GM23338 (cell line): ENCODE data around the gene UBQLNL. TPM values are rescaled to one million over a fixed set of nuclear protein-coding genes. Genes with fewer than 3 reads are reported as not detected.

Source experiments
- ATAC-seq: fragments of 200-7000 bp; cut with Tn5 transposase; 3 replicates; pipeline ENCODE4 v1.9.1; 2020
- DNase-seq: peaks from one replicate; pipeline ENCODE4 v3.0.0-alpha.2; 2015; ENCODE audit warnings: low spot score
- H2AFZ ChIP-seq: fragments of 200-600 bp; sonication (generic); 2 replicates; pipeline ENCODE4 v1.8.0; 2016; ENCODE audit warnings: antibody characterized with exemption, mild to moderate bottlenecking, moderate library complexity
- H3F3A ChIP-seq: fragments of 200-600 bp; sonication (generic); replicated peaks from 2 replicates; pipeline ENCODE4 v1.8.0; 2017; ENCODE audit warnings: antibody characterized with exemption, mixed run types, low read depth
- H3K27ac ChIP-seq: fragments of 200-600 bp; sonication (generic); 2 replicates; pipeline ENCODE4 v1.6.1; 2016; ENCODE audit warnings: low read depth
- H3K27me3 ChIP-seq: fragments of 200-600 bp; sonication (generic); 2 replicates; pipeline ENCODE4 v1.8.0; 2016; ENCODE audit warnings: mild to moderate bottlenecking, mixed run types, moderate library complexity; ENCODE audit not compliant: insufficient read depth
- H3K36me3 ChIP-seq: fragments of 200-600 bp; sonication (generic); 2 replicates; pipeline ENCODE4 v1.8.0; 2016; ENCODE audit warnings: mild to moderate bottlenecking; ENCODE audit not compliant: insufficient read depth
- H3K4me1 ChIP-seq: fragments of 200-600 bp; sonication (generic); 2 replicates; pipeline ENCODE4 v1.8.0; 2016; ENCODE audit warnings: mild to moderate bottlenecking, moderate library complexity; ENCODE audit not compliant: insufficient read depth
- H3K4me2 ChIP-seq: fragments of 200-600 bp; sonication (generic); 2 replicates; pipeline ENCODE4 v1.7.1; 2017; ENCODE audit warnings: mixed run types
- H3K4me3 ChIP-seq: fragments of 200-600 bp; sonication (generic); 2 replicates; pipeline ENCODE4 v1.6.1; 2016; ENCODE audit warnings: mixed run types
- H3K79me2 ChIP-seq: fragments of 200-600 bp; sonication (generic); replicated peaks from 2 replicates; pipeline ENCODE4 v1.8.0; 2017; ENCODE audit warnings: mild to moderate bottlenecking; ENCODE audit not compliant: insufficient read depth
- H3K9me2 ChIP-seq: fragments of 200-600 bp; sonication (generic); 2 replicates; pipeline ENCODE4 v1.8.0; 2017; ENCODE audit not compliant: insufficient read depth
- H4K20me1 ChIP-seq: fragments of 200-600 bp; sonication (generic); replicated peaks from 2 replicates; pipeline ENCODE4 v1.8.0; 2017; ENCODE audit warnings: mild to moderate bottlenecking; ENCODE audit not compliant: insufficient read depth
- H3K27ac Mint-ChIP-seq: 2 replicates; pipeline ENCODE4 v1.8.0; 2020; ENCODE audit warnings: inconsistent platforms, mild to moderate bottlenecking, moderate library complexity, mixed read lengths
- H3K27me3 Mint-ChIP-seq: 3 replicates; pipeline ENCODE4 v1.8.0; 2022; ENCODE audit warnings: low read depth, mild to moderate bottlenecking, moderate library complexity, mixed read lengths, inconsistent platforms; ENCODE audit not compliant: insufficient read depth, poor library complexity
- H3K36me3 Mint-ChIP-seq: 3 replicates; pipeline ENCODE4 v1.8.0; 2021; ENCODE audit warnings: low read depth, mild to moderate bottlenecking, inconsistent platforms, moderate library complexity, mixed read lengths
- H3K4me1 Mint-ChIP-seq: 3 replicates; pipeline ENCODE4 v1.8.0; 2020; ENCODE audit warnings: mild to moderate bottlenecking, inconsistent platforms, mixed read lengths
- H3K4me3 Mint-ChIP-seq: 3 replicates; pipeline ENCODE4 v1.8.0; 2021; ENCODE audit warnings: moderate library complexity, mild to moderate bottlenecking, inconsistent platforms, mixed read lengths
- H3K9me3 Mint-ChIP-seq: 3 replicates; pipeline ENCODE4 v1.8.0; 2020; ENCODE audit warnings: moderate library complexity, mild to moderate bottlenecking, inconsistent platforms, mixed read lengths
- CTCF ChIP-seq, 2 experiments: fragments of 200-600 bp in 1 of 2; sonication (generic) in 1 of 2; conservative IDR thresholded peaks; 2 replicates each; pipeline versions ENCODE4 v1.5.1 to v1.6.1; 2016 to 2017; ENCODE audit warnings: antibody characterized with exemption in 2 of 2, low read depth in 2 of 2, mild to moderate bottlenecking in 2 of 2, moderate library complexity in 1 of 2
- ETS1 ChIP-seq: IDR thresholded peaks from 2 replicates; pipeline ENCODE4 v1.6.1; 2016; ENCODE audit warnings: antibody characterized with exemption
- EZH2 ChIP-seq: fragments of 200-600 bp; sonication (generic); IDR thresholded peaks from one replicate; pipeline ENCODE4 v1.8.0; 2017; ENCODE audit warnings: antibody characterized with exemption, mild to moderate bottlenecking, low read depth; ENCODE audit not compliant: unreplicated experiment
- EZH2phosphoT487 ChIP-seq: fragments of 200-600 bp; sonication (generic); IDR thresholded peaks from one replicate; pipeline ENCODE4 v1.8.1; 2018; ENCODE audit warnings: antibody characterized with exemption; ENCODE audit not compliant: unreplicated experiment
- JUNB ChIP-seq: IDR thresholded peaks from one replicate; pipeline ENCODE4 v1.6.1; 2016; ENCODE audit warnings: antibody characterized with exemption; ENCODE audit not compliant: unreplicated experiment
- NANOG ChIP-seq: IDR thresholded peaks from 2 replicates; pipeline ENCODE4 v1.6.1; 2016; ENCODE audit warnings: antibody characterized with exemption, borderline replicate concordance
- POLR2AphosphoS5 ChIP-seq: IDR thresholded peaks from 2 replicates; pipeline ENCODE4 v1.6.1; 2016; ENCODE audit warnings: antibody characterized with exemption, low read depth
- STAT1 ChIP-seq: IDR thresholded peaks from one replicate; pipeline ENCODE4 v1.6.1; 2016; ENCODE audit warnings: antibody characterized with exemption; ENCODE audit not compliant: unreplicated experiment
- ZNF114 ChIP-seq: fragments of 250-450 bp; sonication (Bioruptor Pico); IDR thresholded peaks from 2 replicates; pipeline ENCODE4 v1.5.0; 2020; ENCODE audit warnings: mild to moderate bottlenecking, moderate library complexity
- ZNF331 ChIP-seq: fragments of 250-450 bp; sonication (Bioruptor Pico); IDR thresholded peaks from 2 replicates; pipeline ENCODE4 v1.5.0; 2020; ENCODE audit warnings: low read depth, mild to moderate bottlenecking, moderate library complexity
- polyA plus RNA-seq: library from polyadenylated mRNA; unstranded; fragments of >200 nt; fragmentation: Nextera tagmentation; extraction: Ambion mirVana; gene quantifications from 2 replicates; pipeline ENCODE4 v1.2.1, GENCODE V29; 2016
- total RNA-seq: library from RNA; depleted of rRNA; stranded (reverse); fragments of >200 nt; shearing (Covaris generic); gene quantifications from 2 replicates; pipeline ENCODE4 v1.2.3, GENCODE V29; 2014

Gene UBQLNL
- total and polyA plus RNA-seq, 2 experiments from 2014 or later, result 0.52 TPM; not detected in 1

GRCh38 chr11:5553343-5553742 lies 36.8 kb upstream of the UBQLNL start:
- no peak overlapping the region for H3K4me3 ChIP-seq
- H3K9me2 ChIP-seq, result no peaks in the 10 kb centered on the region
- no peak overlapping the region for H3K27ac Mint-ChIP-seq
- H3K79me2 ChIP-seq, result no peaks in the 10 kb centered on the region
- H3K36me3 ChIP-seq, result no peaks in the 10 kb centered on the region
- no peaks in the 10 kb centered on the region for H3K27me3 ChIP-seq
- H4K20me1 ChIP-seq, result no peaks in the 10 kb centered on the region
- H3K9me3 Mint-ChIP-seq, result no peaks in the 10 kb centered on the region
- no peak overlapping the region for H3K4me2 ChIP-seq
- H3K27ac ChIP-seq, result no peak overlapping the region
- peaks cover 7% of the 10 kb centered on the region; the same call in 1 of the 2 replicates for H3K4me1 ChIP-seq
- H3K4me1 Mint-ChIP-seq, result peaks cover 16% of the 10 kb centered on the region
- no peak overlapping the region for H3K4me3 Mint-ChIP-seq
- no peak for ATAC-seq
- H3K36me3 Mint-ChIP-seq, result no peaks in the 10 kb centered on the region
- H2AFZ ChIP-seq, result no peak overlapping the region
- no peaks in the 10 kb centered on the region for H3F3A ChIP-seq
- TF ChIP-seq POLR2AphosphoS5 (no peak), CTCF (conservative IDR thresholded peaks at IDR 0.05; ENCODE audit: low read depth in 2 of 2) (peak in 1 of 2 experiments; percentile 48; a peak in 3 of 4 replicates)
- H3K27me3 Mint-ChIP-seq, result no peaks in the 10 kb centered on the region
- DNase-seq, result no peak

- no peaks in the 10 kb centered on the region for H3K27me3 Mint-ChIP-seq
- no peaks in the 10 kb centered on the region for H3K4me1 ChIP-seq
- no peaks in the 10 kb centered on the region for H3K9me2 ChIP-seq
- H3K4me2 ChIP-seq, result no peak overlapping the region
- H2AFZ ChIP-seq, result no peak overlapping the region
- H3K4me3 Mint-ChIP-seq, result no peak overlapping the region
- no peak for DNase-seq
- H3K27ac ChIP-seq, result no peak overlapping the region
- H3K4me3 ChIP-seq, result no peak overlapping the region
- no peaks in the 10 kb centered on the region for H4K20me1 ChIP-seq
- no peaks in the 10 kb centered on the region for H3K36me3 ChIP-seq
- H3K27me3 ChIP-seq, result no peaks in the 10 kb centered on the region
- H3K36me3 Mint-ChIP-seq, result no peaks in the 10 kb centered on the region
- ATAC-seq, result no peak
- no peaks in the 10 kb centered on the region for H3K4me1 Mint-ChIP-seq
- H3K9me3 Mint-ChIP-seq, result no peaks in the 10 kb centered on the region
- no peaks in the 10 kb centered on the region for H3F3A ChIP-seq
- H3K27ac Mint-ChIP-seq, result no peak overlapping the region
- H3K79me2 ChIP-seq, result no peaks in the 10 kb centered on the region
- no peak for TF ChIP-seq ZNF114
- TF ChIP-seq ETS1, result no peak
- no peak for TF ChIP-seq CTCF (conservative IDR thresholded peaks at IDR 0.05; ENCODE audit: low read depth in 2 of 2)
- no peak for TF ChIP-seq STAT1
- TF ChIP-seq EZH2phosphoT487, result no peak
- TF ChIP-seq EZH2, result no peak
- TF ChIP-seq JUNB, result no peak
- no peak for TF ChIP-seq ZNF331 (CRISPR knock-in tag)
- no peak for TF ChIP-seq POLR2AphosphoS5
- no peak for TF ChIP-seq NANOG
Observed at GRCh38 chr11:5550440-5551095, 34.1 kb upstream of the UBQLNL start.
